ENCODE measurements around the gene SAP130. TPM values are rescaled to one million over a fixed set of nuclear protein-coding genes. Genes with fewer than 3 reads are reported as not detected.

Gene SAP130
- total and polyA plus RNA-seq, 2 of the 8 experiments (the other 6 are each of a cell fraction or from before 2014, with no cell fraction given): 51.4 to 54.3 TPM

DNA sequence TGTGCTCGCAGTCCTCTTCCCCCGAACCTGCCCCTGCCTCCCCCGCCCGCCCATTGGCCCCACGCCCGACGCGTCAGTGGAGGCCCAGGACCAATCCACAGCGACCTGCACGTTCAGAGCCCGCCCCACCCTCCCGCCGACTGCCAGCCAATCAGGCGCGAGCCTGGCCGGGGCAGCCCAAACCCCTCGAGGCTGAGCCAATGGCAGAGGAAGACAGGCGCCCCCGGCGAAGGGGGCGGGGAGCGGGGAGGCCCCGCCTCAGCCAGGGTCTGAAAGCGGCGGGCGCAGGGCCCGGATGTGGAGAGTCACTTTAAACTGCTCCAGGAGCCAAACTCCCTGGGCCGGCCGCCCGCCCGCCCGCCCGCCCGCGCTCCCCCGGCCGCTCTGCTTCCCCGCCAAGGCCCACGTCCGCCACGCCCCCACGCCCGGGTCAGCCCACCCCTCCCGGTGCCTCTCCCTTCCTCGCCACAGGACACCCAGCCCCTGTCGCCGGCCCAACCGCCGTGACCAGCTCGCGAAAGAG is 520 bp downstream of the SAP130 start (continued):
- TF ChIP-seq TBP (IDR thresholded peaks at IDR 0.05; ENCODE audit: low read depth, low read length) (peak; percentile 88), BACH1 (IDR thresholded peaks at IDR 0.05; ENCODE audit: low read length) (no peak)

All from H1 (cell line).